Hematopoietic multipotent progenitor cell treated with erythropoietin and hydrocortisone succinate and interleukin-3 and kit ligand, for 15 days (in vitro differentiated cells): Measurements from ENCODE around the gene SOX21.
"Not testable (repeated sequence)": the region's sequence is repeated elsewhere in the genome, so short reads cannot be mapped to it uniquely, and the experiment has no call there.

Experiments
- DNase-seq: peaks from one replicate; pipeline ENCODE4 v3.0.0-alpha.2; 2015; ENCODE audit warnings: low spot score

The SOX21 gene

DNA sequence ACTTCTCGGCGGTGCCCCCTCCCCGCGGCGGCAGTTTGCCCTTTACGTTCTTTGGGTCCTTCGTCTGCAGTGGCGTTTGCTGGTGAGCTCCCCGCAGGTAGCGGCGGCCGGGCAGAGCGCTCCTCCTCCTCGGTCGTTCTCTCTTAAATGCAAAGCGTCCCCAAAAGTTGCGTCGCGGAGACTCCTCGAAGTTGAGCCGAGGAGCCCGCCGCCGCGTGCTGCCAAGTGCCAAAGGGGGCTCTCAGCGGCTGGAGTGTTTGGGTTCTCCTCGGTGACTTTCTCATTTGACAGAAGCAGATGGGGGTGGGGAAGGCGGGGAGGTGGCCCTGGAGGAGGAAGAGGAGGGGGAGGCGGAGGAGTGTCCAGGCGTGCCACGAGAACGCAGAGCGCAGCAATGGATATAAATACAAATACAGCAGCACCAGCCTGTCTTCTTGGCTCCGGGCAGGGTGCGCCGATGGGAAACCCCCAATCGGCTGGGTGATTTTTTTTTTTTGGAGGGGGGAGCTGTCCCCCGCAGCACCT, at the start of gene SOX21:
Gene SOX21, minus strand, starts transcription at position 259 of the 525 bp plus-strand sequence. CDS start 496 bp downstream, outside the sequence.
- DNase-seq = no peak

DNA sequence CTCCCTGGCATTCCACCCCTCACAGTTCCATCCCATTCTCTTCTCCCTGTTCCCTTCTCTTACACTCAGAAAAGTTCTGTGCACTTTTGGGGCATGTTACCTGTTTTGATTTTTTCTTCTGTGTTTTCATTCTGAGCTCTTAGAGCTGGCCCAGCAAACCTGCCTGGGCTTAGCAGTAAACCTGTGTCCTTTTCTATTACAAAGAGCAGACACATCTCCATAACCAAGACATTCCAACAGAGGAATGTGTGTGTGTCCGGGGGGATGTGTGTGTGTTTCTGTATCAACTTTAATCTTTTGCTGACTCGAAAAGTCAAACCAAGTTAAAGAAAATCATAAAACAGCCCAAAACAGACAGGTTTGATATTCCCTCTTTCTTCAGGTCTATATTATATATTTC, 49.1 kb upstream of the SOX21 start:
- DNase-seq = no peak

DNA sequence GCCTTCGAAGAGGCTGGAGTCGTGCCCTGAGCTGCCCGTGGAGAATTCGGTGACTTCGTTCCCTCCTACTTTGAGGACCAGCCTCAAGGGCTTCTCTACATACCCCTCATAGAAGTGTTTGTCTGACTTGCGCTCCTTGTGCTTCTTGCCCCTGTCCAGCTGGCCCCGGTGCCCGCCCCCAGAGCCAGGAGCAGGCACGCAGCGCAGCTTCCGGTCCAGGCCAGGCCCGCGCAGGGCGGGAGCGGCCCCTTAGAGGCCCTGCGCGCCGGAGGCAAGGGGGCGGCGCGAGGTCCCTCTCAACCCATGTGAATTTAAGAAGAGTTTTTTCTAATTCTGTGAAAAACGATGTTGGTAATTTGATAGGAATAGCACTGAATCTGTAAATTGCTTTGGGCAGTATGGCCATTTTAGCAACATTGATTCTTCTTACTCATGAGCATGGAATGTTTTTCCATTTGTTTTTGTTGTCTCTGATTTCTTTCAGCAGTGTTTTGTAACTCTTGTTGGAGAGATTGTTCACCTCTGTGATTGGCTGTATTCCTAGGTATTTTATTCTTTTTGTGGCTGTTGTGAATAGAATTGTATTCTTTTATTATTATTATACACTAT, 46.9 kb upstream of the SOX21 start:
- no peak for DNase-seq

DNA sequence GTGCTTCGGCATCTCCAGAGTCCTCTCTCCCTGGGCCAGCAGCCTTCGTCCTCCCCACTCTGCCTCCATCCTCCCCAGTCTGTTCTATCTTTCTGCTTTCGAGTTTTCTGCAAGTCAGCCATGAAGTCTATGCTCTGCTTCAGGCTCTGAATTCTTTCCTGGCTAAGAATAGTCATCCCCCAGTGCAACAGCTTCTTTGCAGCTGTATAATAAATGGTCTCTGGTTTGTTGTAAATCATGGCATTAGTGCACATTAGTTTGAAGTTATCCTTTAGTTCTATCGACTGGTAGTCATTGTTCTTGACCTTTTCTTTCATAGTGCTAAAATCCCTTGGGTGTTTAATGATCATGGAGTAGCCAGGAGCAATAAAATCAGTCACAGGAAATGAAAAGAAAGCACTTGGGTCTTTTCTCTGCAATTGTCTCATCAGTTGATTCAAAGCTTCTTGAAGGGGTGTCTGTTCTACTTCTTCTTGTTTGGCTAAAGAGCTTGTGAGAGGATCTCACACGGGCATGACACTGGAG, 46.2 kb upstream of the SOX21 start:
- DNase-seq = no peak

DNA sequence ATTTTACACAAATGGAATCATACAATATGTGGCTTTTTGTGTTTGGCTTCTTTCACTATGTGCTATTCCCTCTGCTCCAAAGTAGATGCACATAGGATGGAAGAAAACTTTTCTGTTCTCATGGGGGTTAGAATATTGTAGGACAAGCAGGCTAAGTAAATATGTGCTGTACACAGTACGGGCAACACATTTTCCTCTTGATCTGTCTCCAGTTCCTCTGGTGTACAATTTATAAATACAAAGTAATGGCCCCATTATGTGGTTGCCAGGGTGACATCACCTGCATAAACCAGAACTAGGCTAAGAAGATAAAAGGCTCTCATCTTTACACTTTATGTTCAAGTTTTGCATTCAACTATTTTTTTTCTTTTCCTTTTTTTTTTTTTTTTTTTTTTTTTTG, 41.0 kb upstream of the SOX21 start:
- DNase-seq = no peak

DNA sequence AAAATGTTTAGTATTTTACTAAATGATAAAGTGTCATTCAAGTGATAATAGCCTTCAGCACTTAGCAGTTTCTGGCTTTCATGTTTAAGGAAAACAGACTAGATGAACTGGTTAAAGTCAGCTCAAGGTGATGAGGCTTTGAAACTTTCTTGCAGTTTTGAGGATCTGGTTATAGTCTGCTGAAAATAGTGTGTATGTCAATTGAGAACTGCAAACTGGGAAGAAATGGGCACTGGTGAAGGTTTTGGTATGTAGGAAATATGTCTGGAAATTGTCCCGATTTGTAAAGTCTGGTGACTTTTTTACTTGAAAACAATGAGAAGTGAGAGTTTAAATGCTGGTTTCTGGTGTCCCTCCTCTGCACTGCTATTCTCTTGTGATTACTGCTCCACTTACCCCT, 36.8 kb upstream of the SOX21 start:
- DNase-seq = no peak

DNA sequence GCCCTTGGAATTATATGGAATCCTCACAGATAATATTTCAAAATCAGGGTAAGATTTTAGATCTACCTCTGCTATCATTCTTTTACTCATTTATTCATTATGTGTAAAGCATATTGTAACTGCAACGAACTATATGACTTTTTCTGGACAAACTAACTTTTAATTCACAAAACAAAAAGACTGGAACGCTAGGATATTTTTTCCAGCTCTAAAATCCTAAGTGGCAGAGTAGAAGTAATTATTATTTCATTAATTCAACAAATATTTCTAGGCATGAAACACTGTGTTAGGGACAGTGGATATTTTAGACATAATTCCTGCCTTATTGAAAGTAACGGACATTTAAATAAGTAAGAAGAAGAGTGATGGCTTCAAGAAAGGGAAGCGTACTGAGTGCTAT, 26.9 kb upstream of the SOX21 start:
- no peak for DNase-seq

DNA sequence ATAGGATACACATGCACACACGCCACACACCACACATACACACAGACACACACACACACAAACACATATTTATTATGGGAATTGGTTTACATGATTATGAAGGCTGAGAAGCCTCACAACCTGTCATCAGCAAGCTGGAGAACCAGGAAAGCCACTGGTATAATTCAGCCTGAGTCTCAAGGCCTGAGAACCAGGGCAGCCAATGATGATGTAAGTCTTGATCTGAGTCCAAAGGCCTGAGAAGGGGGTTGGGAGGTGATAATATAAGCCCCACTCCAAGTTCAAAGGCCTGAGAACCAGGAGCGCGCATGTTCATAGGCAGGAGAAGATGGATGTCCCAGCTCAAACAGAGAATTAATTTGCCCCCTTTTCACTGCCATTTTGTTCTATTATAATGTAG, 18.7 kb upstream of the SOX21 start:
- DNase-seq = no peak

DNA sequence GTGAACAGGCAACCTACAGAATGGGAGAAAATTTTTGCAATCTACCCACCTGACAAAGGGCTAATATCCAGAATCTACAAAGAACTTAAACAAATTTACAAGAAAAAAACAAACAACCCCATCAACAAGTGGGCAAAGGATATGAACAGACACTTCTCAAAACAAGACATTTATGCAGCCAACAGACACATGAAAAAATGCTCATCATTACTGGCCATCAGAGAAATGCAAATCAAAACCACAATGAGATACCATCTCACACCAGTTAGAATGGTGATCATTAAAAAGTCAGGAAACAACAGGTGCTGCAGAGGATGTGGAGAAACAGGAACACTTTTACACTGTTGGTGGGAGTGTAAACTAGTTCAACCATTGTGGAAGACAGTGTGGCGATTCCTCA, 17.6 kb upstream of the SOX21 start:
- DNase-seq = not testable (repeated sequence)

DNA sequence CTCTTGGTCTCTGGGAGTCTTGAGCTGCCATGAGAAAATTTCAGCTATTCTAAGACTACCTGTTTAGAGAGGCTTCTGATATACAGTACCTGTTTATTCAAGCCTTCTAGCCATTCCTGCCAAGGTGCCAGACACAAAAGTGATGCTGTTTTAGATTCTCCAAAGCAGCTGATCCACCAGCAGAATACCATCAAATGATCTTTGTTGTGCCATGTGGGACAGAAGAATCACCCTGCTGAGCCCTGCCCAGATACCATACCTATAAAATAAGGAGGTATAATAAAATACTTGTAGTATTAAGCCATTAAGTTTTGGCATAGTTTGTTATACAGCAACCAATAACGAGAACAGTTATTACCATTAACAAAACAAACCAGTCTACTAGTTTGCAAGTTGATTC, 14.1 kb upstream of the SOX21 start:
- DNase-seq = no peak

DNA sequence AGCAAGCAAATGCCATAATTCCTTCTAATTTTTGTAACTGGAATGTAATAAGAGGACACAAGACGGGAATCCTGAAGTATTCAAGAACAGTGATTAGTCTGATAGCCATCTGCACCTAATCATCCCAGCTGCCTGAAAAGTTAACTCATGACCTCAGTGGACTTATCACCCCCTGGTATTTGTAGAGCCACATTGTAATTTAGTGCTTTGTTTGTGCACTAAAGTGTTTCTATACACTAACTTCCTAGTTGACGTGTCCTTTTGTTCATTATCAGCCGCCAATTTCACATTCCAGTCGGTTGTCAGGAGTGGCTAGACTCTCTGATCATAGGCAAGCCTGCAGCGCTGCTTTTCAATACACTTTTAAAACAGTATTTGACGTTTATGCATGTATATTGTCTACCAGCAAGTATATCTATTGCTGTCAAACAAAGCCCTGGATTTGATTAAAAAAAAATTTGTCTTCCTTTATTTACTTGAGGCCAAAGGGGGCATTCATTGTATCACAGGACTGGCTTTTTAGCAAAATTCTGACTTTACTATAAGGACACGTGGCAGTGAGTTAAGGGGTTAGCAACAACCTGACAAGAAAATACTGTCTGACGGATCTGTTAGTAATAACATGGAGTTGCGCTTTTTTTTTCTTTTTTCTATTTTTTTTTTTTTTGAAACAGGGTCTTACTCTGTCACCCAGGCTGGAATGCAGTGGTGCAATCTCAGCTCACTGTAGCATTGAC, 10.4 kb upstream of the SOX21 start:
- no peak for DNase-seq

DNA sequence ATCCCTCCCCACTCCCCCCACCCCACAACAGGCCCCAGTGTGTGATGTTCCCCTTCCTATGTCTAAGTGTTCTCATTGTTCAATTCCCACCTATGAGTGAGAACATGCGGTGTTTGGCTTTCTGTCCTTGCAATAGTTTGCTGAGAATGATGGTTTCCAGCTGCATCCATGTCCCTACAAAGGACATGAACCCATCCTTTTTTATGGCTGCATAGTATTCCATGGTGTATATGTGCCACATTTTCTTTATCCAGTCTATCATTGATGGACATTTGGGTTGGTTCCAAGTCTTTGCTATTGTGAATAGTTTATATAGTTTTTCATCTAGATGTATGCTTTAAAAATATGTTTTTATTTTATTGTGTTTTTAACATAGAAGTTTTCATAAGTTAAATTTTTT, 6.4 kb upstream of the SOX21 start:
- not testable (repeated sequence) for DNase-seq

DNA sequence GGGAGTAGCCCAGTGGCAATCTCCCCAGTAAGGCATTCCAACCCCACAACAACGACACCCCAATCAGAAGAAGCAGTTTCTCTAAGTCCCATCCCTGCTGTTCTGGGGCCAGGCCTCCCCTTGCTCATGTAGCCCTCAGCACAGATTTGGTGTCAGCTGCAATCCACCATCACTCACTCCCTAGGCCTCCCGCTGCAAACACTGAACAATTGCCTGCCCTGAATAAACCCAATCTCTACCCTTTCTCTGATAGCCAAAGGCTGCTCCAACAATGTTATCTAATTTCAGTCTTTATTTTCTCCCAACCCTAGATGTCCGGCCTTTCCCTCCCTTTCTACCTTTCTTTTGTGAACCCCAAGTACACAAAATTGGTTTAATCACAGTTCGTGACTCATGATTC, 5.6 kb upstream of the SOX21 start:
- no peak for DNase-seq

DNA sequence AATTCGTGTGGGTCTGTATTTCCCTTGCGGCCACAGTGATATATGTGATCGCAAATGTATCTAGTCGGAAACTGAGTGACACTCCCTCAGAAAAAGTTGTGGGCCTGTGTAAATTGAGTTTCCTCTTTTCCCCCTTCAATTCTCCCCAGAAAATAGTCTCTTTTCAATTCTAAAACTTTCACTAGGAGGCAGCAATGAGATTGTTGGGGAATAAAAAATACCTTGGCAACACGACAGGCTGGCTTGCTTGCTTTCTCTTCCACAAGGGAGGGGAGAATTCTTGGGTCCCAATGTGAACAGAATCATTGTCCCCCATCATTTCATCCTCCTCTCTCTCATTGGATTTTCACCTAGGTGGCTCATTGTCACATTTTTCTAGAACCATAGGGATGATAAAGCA, 3.7 kb upstream of the SOX21 start:
- DNase-seq = no peak

DNA sequence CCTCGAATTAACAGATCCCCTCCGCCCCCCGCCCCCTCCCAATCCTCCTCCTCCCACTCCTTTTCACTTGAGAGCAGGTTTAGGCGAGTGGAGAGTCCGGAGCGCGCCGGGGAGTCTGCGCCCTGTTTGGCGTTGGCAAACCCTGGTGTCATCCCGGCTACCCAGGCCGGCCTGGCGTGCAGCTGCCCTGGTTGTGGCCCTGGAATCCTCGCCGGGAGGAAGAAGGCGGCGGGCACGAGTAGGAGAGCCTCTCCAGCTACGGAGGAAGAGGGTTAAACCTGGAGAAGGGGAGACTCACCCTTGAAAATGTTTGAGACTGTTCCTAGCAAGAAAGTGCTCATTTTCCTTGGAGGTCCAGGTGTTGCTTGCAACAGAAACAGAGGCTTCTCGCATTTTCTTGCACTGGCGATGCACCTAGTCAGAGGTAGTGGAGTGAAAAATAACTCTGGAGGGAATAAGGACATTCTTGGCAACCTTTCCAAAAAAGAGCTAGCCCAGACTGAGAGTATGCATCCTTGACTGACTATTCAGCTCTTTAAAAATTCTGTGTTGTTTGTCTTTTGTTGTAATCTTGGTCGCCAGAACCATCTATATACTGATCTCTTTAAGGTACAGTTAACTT, 1.3 kb upstream of the SOX21 start:
- no peak for DNase-seq

DNA sequence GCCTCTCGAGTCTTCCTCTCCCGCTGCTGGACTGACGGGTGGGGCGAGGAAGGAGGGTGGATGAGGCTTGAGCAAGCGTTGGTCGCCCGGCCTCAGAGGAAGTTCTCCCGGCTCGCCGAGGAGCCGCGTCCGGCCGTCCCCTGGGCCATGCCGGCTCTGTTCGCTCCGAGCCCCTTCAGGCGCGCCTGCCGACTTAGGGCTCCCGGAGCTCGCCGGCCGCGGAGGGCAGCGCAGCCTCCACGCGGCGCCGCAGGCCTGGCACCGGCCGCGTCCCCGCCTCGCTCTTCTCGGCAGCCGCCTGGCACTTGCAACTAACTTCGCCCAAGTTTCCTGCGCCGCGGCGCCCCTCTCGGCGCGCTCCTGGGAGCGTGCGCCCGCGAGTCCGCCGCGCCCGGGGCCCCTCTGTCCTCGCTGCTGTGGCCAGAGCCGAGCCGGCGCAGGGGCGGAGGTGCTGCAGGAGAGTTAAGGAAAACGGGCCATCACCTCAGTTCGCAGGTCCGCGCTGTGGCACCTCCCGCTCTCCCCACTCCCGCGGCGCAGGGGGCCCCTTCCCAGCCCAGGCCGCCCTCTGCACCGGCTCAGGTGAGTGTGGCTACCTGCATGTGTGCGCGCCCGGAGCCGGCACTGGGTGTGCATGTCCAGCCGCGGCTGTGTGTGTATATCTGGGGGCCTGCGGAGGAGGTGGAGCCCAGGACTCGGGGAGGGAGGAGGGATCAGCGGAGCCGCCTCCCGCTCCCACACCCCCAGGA, 641 bp upstream of the SOX21 start:
- DNase-seq = no peak

DNA sequence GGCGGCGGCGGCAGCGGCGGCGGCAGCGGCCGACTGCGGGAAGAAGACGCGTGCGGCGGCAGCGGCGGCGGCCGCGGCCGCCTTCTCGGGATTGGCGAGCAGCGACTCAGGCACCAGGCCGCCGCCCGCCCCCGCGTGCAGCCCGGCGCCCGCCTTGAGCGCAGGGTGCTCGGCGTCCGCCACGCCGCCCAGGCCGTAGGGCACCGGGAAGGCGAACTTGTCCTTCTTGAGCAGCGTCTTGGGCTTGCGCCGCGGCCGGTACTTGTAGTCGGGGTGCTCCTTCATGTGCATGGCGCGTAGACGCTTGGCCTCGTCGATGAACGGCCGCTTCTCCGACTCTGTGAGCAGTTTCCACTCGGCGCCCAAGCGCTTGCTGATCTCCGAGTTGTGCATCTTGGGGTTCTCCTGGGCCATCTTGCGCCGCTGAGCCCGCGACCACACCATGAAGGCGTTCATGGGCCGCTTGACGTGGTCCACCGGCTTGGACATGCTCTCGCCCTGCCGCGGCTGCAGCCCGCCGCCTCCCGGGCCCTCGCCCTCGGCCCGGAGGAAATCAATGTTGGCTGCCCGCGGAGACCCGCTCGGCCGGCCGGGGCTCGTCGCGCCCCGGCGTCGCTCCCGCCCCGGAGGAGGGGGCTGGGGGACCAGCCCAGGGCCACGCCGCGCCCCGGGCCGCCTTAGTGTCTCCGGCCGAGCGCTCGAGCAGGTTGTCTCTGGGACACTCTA, 621 bp downstream of the SOX21 start:
- DNase-seq = no peak

DNA sequence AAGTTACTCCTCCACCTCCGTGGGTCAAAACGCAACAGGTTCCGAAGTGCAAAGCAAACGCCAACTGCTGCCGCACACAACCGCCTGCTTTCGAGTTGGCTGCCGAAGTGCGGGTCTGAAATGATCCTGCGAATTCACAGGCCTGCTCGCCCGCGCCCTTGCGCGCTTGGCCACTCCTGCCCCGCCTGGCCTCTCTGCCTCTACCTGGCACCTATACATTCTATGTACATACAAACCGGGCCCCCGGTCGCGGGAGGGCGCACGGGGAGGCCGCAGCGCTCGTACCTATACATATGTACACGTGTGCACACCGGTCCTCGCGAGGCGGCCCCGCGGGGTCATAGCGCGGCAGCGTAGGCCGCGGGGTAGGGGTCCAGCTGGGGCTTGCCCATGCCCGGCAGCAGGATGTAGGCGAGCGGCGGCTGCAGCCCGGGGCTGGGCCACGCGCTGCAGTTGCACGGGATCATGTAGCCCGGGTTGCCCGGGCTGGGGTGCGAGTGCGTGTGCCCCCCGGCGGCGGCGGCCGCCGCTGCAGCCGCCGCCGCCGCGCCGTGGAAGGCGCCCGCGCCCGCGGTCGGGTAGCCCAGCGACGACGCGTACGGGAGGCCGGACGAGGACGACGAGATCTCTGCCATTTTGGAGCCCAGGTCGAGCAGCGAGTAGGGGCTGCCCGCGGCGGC, 1.3 kb downstream of the SOX21 start:
- DNase-seq = peak; percentile 45

DNA sequence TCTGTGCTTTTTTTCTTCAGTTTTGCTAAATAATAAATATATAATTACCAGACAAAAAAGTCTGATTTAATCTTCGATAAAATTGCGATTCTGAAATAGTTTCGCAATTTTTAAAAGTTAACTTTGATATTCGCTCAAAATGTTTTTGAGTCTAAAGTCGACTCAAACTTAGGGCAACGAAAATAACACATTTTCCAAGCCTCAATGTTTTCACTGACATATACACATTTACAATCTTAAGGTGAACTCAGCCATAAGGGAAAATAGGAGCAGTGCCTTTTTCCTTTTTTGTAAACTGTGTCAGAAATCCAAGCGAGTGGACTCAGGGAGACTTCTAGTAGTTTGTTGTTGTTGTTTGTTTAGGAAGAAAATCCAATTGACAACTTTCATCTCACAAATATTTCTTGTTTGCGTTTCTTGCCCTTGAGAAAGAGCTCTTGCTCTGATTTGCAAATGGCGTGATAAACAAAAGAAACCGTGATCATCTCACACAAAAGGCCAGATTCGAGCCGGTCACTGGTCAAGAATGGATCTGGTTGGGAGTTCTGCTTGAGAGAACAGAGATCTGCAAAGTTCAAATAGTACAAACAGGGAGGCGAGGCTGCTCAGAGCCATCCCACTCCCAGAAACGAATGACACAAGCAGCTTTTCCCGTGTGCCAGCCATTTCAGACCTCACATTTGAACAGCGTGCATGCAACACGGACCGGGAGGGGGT, 2.1 kb downstream of the SOX21 start:
- no peak for DNase-seq
